HG03565 (cell line): Measurements from ENCODE around the gene SELE.
"Not testable (repeated sequence)": the region's sequence is repeated elsewhere in the genome, so short reads cannot be mapped to it uniquely, and the experiment has no call there.

Experiments
- ATAC-seq: cut with Tn5 transposase; IDR thresholded peaks from one replicate; pipeline ENCODE4 v1.9.1; 2021; ENCODE audit warnings: mild to moderate bottlenecking, moderate library complexity; ENCODE audit not compliant: unreplicated experiment

SELE gene

DNA sequence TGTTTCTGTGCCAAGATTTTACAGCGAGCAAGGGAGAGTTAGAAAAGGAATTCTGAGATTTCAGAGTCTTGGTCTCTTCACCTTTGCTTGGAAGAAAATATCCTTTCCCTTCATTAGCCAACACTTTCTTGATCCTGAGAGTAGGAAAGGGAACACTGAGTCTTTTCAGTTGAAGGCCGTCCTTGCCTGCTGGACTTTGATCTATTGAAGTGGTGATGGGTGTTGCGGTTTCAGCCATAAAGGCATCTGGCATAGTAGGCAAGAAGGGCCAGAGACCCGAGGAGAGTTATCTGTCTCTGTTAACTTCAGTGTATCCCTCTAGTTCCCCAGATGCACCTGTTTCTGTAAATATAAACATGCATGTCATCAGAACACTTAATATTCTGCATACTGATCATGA lies 9.7 kb downstream of the SELE start:
- ATAC-seq: no peak

- ATAC-seq: no peak
Measured at GRCh38 chr1:169723763-169724162, 10.1 kb downstream of the SELE start.

DNA sequence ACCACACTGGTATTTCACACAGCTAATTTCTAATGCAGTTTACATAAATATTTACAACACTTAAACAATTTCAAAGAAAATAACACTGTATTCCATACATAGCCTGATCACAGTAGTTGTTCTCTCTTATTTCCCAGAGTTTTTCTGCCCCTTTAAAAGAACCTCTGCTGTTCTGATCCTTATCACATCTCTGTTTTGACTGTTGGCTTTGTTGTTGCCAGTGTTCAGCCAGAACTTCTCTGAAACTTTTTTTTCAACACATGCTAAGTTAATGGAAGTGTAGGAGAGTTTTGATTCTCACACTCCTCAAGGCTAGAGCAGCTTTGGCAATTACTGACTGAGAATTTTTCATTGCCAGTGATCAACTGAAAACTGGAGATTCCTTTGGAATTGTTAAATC lies 11.1 kb downstream of the SELE start:
- no peak for ATAC-seq

DNA sequence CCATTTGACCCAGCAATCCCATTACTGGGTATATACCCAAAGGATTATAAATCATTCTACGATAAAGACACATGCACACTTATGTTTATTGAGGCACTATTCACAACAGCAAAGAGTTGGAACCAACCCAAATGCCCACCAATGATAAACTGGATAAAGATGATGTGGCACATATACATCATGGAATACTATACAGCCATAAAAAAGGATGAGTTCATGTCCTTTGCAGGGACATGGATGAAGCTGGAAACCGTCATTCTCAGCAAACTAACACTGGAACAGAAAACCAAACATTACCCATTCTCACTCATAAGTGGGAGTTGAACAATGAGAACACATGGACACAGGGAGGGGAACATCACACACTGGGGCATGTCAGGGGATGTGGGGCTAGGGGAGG lies 18.8 kb downstream of the SELE start:
- ATAC-seq: not testable (repeated sequence)

DNA sequence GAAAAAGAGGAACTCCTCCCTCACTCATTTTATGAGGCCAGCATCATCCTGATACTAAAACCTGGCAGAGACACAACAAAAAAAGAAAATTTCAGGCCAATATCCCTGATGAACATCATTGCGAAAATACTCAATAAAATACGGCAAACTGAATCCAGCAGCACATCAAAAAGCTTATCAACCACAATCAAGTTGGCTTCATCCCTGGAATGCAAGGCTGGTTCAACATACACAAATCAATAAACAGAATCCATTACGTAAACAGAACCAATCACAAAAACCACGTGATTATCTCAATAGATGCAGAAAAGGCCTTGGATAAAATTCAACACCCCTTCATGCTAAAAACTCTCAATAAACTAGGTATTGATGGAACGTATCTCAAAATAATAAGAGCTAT lies 20.8 kb downstream of the SELE start:
- not testable (repeated sequence) for ATAC-seq

DNA sequence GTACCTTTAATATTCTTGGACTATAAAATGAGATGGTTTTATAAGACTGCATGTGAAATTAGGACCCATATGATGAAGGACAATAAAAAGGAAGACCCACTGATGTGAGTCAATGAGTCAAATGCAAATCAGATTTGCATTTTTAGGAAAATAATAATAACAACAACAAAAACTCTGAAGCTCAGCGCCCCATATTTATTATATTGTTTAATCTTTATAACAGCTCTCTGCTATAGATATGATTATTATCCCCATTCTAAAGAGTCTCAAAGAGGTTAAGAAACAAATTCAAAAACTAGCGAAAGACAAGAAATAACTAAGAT lies 21.6 kb downstream of the SELE start:
- no peak for ATAC-seq

GRCh38 chr1:169711469-169712308 lies 22.2 kb downstream of the SELE start, which contains the start of gene SELL:
Gene SELL, minus strand, starts transcription at chr1:169711620. Its CDS starts 122 bp downstream, at chr1:169711498.
- ATAC-seq: peak; percentile 68

GRCh38 chr1:169708647-169709046 lies 25.2 kb downstream of the SELE start:
- ATAC-seq: no peak

- ATAC-seq: no peak
Measured at GRCh38 chr1:169707912-169708604, 25.8 kb downstream of the SELE start.

DNA sequence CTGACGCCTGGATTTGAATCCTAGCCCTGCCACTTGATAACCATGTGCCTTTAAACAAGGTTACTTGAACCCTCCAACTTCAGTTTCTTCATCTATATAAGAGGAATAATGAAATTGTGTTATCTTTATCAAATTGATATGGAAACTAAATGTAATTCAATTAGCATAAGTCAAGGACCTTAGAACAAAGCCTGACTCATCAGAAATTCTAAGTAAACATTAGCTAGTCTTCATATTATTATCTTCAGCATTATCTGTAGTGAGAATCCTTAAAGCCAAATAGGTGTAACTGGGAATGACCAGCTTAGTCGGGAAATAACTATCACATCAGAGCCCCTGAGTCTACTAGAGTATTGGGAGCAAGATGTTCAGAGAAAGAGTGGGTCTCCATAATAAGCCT lies 29.1 kb downstream of the SELE start:
- ATAC-seq: no peak

GRCh38 chr1:169701261-169702005 lies 32.4 kb downstream of the SELE start:
- ATAC-seq: no peak

DNA sequence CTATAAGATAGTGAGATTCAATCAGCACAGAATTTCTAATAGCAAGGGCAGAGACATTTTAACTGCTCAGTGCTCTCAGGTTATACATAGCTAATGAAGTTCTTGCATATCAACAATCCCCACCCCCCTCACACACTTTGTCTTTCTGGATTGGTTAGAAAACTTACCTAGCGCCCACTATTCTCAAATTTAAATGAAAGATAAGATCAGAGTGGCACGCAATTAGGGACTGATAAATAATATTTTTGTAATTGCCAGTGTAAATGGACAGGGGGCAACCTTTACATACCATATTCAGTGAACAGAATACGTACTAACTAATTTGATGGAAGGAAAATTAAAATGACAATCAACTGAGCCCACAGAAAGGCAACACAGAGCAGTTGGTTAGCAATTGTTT lies 34.2 kb downstream of the SELE start:
- ATAC-seq: no peak

DNA sequence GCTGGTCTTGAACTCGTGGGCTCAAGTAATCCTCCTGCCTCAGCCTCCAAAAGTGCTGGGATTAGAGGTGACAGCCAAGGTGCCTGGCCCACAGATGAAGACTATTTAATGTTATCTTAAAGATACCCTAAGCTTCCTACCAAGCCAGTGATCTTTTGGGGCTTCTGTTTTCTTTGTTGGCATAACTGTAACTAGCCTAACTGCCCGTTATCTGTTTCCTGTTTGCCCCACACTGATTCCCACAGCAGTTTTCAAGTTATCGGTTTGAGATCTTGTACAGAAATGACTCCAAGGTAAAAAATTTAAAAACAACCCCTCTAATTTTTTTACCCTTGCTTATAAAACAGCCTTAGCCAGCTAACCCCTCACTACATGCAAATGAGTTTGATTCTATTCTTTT lies 34.9 kb downstream of the SELE start:
- ATAC-seq: no peak

DNA sequence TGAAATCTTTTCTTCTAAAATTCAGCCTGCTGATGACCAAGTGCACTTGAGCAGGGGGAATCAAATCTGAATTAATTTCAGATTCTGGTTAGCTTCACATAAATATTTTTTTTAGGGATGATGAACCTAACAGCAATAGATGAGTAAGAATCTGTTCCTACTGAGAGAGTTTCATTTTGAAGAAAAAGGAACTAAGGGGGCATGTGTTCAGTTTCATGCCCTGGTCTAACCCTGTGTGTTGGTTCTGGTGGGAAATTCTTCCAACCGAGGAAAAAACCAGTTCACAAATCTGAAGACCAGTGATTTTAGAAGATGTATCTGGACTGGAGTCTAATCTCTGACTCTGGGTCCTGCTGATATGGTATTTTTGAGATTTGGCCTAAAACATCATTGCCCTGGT lies 36.1 kb downstream of the SELE start:
- peak; percentile 42 for ATAC-seq

DNA sequence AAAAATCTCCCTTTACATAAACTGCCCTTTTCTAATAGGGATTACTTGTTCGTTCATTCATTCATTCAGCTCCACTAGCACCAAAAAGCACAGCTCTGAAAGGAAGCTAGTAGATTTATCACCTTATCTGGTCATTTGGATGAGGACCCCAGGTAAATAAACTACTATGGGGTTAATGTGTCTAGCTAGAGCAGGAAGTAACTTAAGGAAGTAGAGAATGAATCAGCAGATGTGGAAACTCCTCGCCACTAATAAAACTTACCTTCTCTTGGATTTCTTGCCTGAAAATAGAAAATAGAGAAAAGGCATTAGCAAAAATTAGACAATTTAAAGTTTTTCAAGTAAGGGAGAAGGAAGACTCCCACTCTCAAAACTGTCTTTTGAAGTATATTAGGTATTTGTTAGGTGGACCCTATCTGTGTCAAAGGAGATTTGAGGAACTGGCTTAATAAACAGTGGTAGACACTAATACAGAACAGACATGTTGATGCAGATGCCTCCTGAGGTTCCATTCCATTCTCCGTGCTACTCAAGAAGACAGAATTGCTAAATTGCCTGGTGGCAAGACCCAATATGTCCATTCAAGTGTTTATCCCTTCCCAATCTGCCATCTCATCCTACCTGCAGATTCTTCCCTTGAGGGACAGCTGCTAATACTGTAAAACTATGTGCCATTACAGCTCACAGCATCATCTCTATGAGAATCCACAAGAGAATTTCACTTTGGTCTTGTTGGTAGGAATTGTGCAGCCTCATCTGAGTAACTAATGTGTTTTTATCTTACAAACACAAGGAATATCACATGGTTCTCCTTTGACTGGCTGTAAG lies 37.4 kb downstream of the SELE start:
- no peak for ATAC-seq

GRCh38 chr1:169694304-169695075 lies 39.4 kb downstream of the SELE start:
- no peak for ATAC-seq

GRCh38 chr1:169692756-169693460 lies 41.0 kb downstream of the SELE start:
- no peak for ATAC-seq

- no peak for ATAC-seq
Measured at GRCh38 chr1:169690489-169690888, 43.4 kb downstream of the SELE start.

GRCh38 chr1:169689395-169689794 lies 44.5 kb downstream of the SELE start:
- no peak for ATAC-seq
